Vagina (tissue), 2 donors: Measurements from ENCODE around the gene PARPBP. TPM values are rescaled to one million over a fixed set of nuclear protein-coding genes. Genes with fewer than 3 reads are reported as not detected.

Experiments used
- DNase-seq, 2 donors: peaks; one replicate each; pipeline ENCODE4 v3.0.0-alpha.2; 2017; ENCODE audit errors: extremely low spot score in 2 of 2
- H3K27ac ChIP-seq: fragments of 200-600 bp; sonication (generic); one replicate; pipeline ENCODE4 v1.5.1; 2019
- H3K27me3 ChIP-seq: fragments of 200-600 bp; sonication (generic); one replicate; pipeline ENCODE4 v1.5.1; 2019
- H3K36me3 ChIP-seq, 2 donors: fragments of 200-600 bp; sonication (generic); one replicate each; pipeline ENCODE4 v1.5.1; 2017 to 2019
- H3K4me1 ChIP-seq: fragments of 200-600 bp; sonication (generic); one replicate; pipeline ENCODE4 v1.5.1; 2019
- H3K4me3 ChIP-seq, 2 donors: fragments of 200-600 bp; sonication (generic); 1 replicate in 1 of 2; 2 replicates in 1 of 2; pipeline ENCODE4 v1.5.1; 2016 to 2019
- H3K9me3 ChIP-seq: fragments of 200-600 bp; sonication (generic); one replicate; pipeline ENCODE4 v1.5.1; 2019
- CTCF ChIP-seq, 3 experiments: fragments of 450-650 bp in 2 of 3; fragments of 200-600 bp in 1 of 3; sonication (generic) in 1 of 3; IDR thresholded peaks; one replicate each; pipeline ENCODE4 v1.5.1; 2017 to 2019; ENCODE audit warnings: antibody characterized with exemption in 3 of 3, mild to moderate bottlenecking in 2 of 3, moderate library complexity in 2 of 3
- POLR2A ChIP-seq, 2 donors: fragments of 450-650 bp; IDR thresholded peaks; one replicate each; pipeline ENCODE4 v1.6.1; 2017; ENCODE audit warnings: antibody characterized with exemption in 2 of 2, mild to moderate bottlenecking in 2 of 2, moderate library complexity in 2 of 2
- POLR2AphosphoS5 ChIP-seq, 2 donors: sonication (generic); formaldehyde crosslinking; IDR thresholded peaks; one replicate each; pipeline ENCODE4 v1.9.0; 2017; ENCODE audit warnings: antibody characterized with exemption in 2 of 2, mild to moderate bottlenecking in 2 of 2, low read depth in 1 of 2; ENCODE audit not compliant: insufficient read depth in 1 of 2
- intact Hi-C: fragments of 100-400 bp; cut with DNase I; formaldehyde crosslinking; loops from one replicate; pipeline ENCODE4 v1.15.1; 2023
- total RNA-seq: library from RNA; depleted of rRNA; stranded (reverse); fragments of >200 nt; gene quantifications from one replicate; pipeline ENCODE4 v1.2.3, GENCODE V29; 2016

The PARPBP gene
- total RNA-seq, 1 donor from 2014 or later, result 3.7 TPM

GRCh38 chr12:102215992-102216691 is 96.2 kb downstream of the PARPBP start:
- Histone ChIP-seq H3K4me3 (no peak overlapping the region), H3K27ac (no peak overlapping the region), H3K4me1 (no peaks in the 10 kb centered on the region), H3K9me3 (no peaks in the 10 kb centered on the region), H3K36me3 (no peaks in the 10 kb centered on the region), H3K27me3 (no peaks in the 10 kb centered on the region)
- intact Hi-C loops, result no loop called here
- TF ChIP-seq POLR2AphosphoS5 (IDR thresholded peaks at IDR 0.05; ENCODE audit: insufficient read depth in 1 of 2, low read depth in 1 of 2), result no peak
- TF ChIP-seq POLR2A (IDR thresholded peaks at IDR 0.05), result no peak
- no peak for TF ChIP-seq CTCF (IDR thresholded peaks at IDR 0.05)
- DNase-seq, result no peak

DNA sequence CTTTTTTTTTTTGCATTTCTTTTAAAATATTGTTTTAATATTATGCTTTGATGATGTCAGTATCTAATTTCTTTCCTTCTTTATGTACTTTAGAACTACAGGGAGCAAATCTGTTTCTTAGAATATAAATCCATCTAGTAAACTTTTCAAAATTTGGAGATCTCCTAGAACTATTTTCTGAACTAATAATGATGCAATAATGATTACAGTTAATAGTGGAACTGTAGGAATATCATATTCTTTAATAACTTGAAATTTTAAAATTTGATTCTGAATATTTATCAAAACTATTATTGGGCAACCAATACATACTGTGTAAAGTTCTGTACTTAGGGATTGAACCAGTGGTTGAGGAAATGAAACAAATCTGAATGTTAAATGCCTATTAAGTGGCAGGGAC is 100.8 kb downstream of the PARPBP start:
- Histone ChIP-seq H3K27me3 (no peaks in the 10 kb centered on the region), H3K36me3 (no peaks in the 10 kb centered on the region), H3K27ac (no peak overlapping the region), H3K4me1 (no peaks in the 10 kb centered on the region), H3K9me3 (no peaks in the 10 kb centered on the region), H3K4me3 (no peak overlapping the region)
- DNase-seq, result no peak
- TF ChIP-seq POLR2A (IDR thresholded peaks at IDR 0.05) (no peak), CTCF (IDR thresholded peaks at IDR 0.05) (no peak), POLR2AphosphoS5 (IDR thresholded peaks at IDR 0.05; ENCODE audit: insufficient read depth in 1 of 2, low read depth in 1 of 2) (no peak)
- intact Hi-C loops, result no loop called here

GRCh38 chr12:102227954-102228353 is 108.0 kb downstream of the PARPBP start:
- Histone ChIP-seq H3K27ac (no peak overlapping the region), H3K4me3 (no peak overlapping the region), H3K4me1 (no peaks in the 10 kb centered on the region), H3K36me3 (no peaks in the 10 kb centered on the region), H3K9me3 (no peaks in the 10 kb centered on the region), H3K27me3 (no peaks in the 10 kb centered on the region)
- TF ChIP-seq POLR2AphosphoS5 (IDR thresholded peaks at IDR 0.05; ENCODE audit: insufficient read depth in 1 of 2, low read depth in 1 of 2) (no peak), CTCF (IDR thresholded peaks at IDR 0.05) (no peak), POLR2A (IDR thresholded peaks at IDR 0.05) (no peak)
- no peak for DNase-seq
- intact Hi-C loops, result no loop called here

GRCh38 chr12:102232036-102232435 is 112.1 kb downstream of the PARPBP start:
- intact Hi-C loops, result no loop called here
- no peaks in the 10 kb centered on the region for H3K9me3 ChIP-seq
- H3K27me3 ChIP-seq, result no peaks in the 10 kb centered on the region
- DNase-seq, result no peak
- peak overlapping the region; percentile 37 for H3K27ac ChIP-seq
- no peaks in the 10 kb centered on the region for H3K4me1 ChIP-seq
- H3K4me3 ChIP-seq, result no peak overlapping the region
- TF ChIP-seq POLR2A (IDR thresholded peaks at IDR 0.05), result no peak
- no peak for TF ChIP-seq CTCF (IDR thresholded peaks at IDR 0.05)
- no peak for TF ChIP-seq POLR2AphosphoS5 (IDR thresholded peaks at IDR 0.05; ENCODE audit: insufficient read depth in 1 of 2, low read depth in 1 of 2)
- no peaks in the 10 kb centered on the region for H3K36me3 ChIP-seq

- no peaks in the 10 kb centered on the region for H3K4me1 ChIP-seq
- DNase-seq, result no peak
- no peak overlapping the region for H3K4me3 ChIP-seq
- H3K27me3 ChIP-seq, result no peaks in the 10 kb centered on the region
- TF ChIP-seq POLR2AphosphoS5 (IDR thresholded peaks at IDR 0.05; ENCODE audit: insufficient read depth in 1 of 2, low read depth in 1 of 2), result no peak
- TF ChIP-seq POLR2A (IDR thresholded peaks at IDR 0.05), result no peak
- no peak for TF ChIP-seq CTCF (IDR thresholded peaks at IDR 0.05)
- intact Hi-C loops, result no loop called here
- H3K36me3 ChIP-seq, result no peaks in the 10 kb centered on the region
- peak overlapping the region; percentile 37 for H3K27ac ChIP-seq
- H3K9me3 ChIP-seq, result no peaks in the 10 kb centered on the region
Observed at GRCh38 chr12:102232446-102232845, 112.5 kb downstream of the PARPBP start.
